A549 treated with ZK216348 at 1 μM for 4 hours (cell line): Measurements from ENCODE around the gene PHF21A. TPM values are rescaled to one million over a fixed set of nuclear protein-coding genes. Genes with fewer than 3 reads are reported as not detected.

Source experiments
- total RNA-seq: library from RNA; stranded (reverse); fragments of 200-300 nt; extraction: Qiagen RNA extraction; gene quantifications from 5 replicates; pipeline ENCODE4 v1.2.3, GENCODE V29; 2022; ENCODE audit warnings: low read depth

PHF21A gene
- total RNA-seq: 10.7 to 16.0 TPM (median 12.7 TPM) in 5 replicates

GRCh38 chr11:46121301-46121723, at the start of gene PHF21A:
TSS of gene PHF21A (minus strand) at chr11:46121454. CDS start at chr11:46084219, 37,235 bp downstream.

DNA sequence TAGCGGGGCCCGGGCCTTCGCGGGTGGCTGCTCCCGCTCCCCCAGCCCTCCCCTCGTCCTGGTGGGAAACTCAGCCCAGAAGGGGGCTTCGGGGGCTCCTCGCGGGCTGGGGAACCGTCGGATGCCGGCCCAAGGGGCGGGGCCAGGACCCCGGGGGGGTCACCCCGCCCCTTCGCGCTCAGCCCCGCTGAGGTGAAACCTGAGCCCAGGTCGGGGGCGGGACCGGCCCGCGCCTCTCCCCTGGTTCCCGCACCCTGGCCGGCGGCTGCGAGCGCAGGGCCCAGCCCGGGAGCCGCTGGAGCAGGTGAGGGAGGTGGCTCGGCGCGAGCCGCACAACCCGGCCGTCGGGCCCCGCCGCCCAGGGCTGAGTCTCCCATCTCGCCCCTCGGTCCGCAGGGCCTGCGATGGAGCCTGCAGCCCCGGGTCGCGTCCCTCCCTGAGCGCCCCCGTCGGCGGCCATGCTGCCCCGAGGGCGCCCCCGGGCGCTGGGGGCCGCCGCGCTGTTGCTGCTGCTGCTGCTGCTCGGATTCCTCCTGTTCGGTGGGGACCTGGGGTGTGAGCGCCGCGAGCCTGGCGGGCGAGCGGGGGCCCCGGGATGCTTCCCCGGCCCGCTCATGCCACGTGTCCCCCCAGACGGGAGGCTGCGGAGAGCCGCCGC, 198.7 kb downstream of the PHF21A start, which contains the start of gene LARGE2:
TSS of gene LARGE2 (plus strand) at position 232 of the 658 bp plus-strand sequence. CDS start at position 459, 227 bp downstream.

GRCh38 chr11:45917623-45918330, 203.5 kb downstream of the PHF21A start, which contains the start of gene PEX16:
TSS of gene PEX16 (minus strand) at chr11:45917877. CDS start at chr11:45917811, 66 bp downstream.

GRCh38 chr11:45906965-45907611, 214.2 kb downstream of the PHF21A start, which contains the start of gene FREY1:
TSS of gene FREY1 (minus strand) at chr11:45907271. CDS start at chr11:45907245, 26 bp downstream.

GRCh38 chr11:45885274-45885920, 235.9 kb downstream of the PHF21A start, which contains the start of gene MAPK8IP1:
TSS of gene MAPK8IP1 (plus strand) at chr11:45885651. CDS start at chr11:45885821, 170 bp downstream.

Other genes starting within 250 kb of the PHF21A start
- gene MAPK8IP1, start 235.8 kb downstream of the PHF21A start, total RNA-seq: 3.9 to 6.9 TPM (median 6.7 TPM) in 5 replicates
- 0.20 to 0.71 TPM (median 0.44 TPM) in 4 of 5 replicates, not detected in the other for gene FREY1, start 214.2 kb downstream of the PHF21A start, total RNA-seq
- 10.8 to 21.0 TPM (median 19.1 TPM) in 5 replicates for gene PEX16, start 203.6 kb downstream of the PHF21A start, total RNA-seq
- gene LARGE2, start 198.8 kb downstream of the PHF21A start, total RNA-seq: 0.95 to 3.7 TPM (median 3.1 TPM) in 5 replicates
- gene CREB3L1, start 156.2 kb upstream of the PHF21A start, total RNA-seq: 4.1 to 6.6 TPM (median 5.1 TPM) in 5 replicates
- gene DGKZ, start 226.0 kb upstream of the PHF21A start, total RNA-seq: 32.3 to 55.1 TPM (median 50.6 TPM) in 5 replicates